SK-N-SH (cell line): Measurements from ENCODE around the gene H2AZ1.

Source experiments
- EP300 ChIP-seq, 2 experiments: IDR thresholded peaks; 2 replicates each; pipeline versions ENCODE4 v1.4.0 to v1.6.1; 2012; ENCODE audit warnings: borderline replicate concordance in 1 of 2, low read depth in 1 of 2, low read length in 1 of 2
- RFX5 ChIP-seq: IDR thresholded peaks from 2 replicates; pipeline ENCODE4 v1.6.1; 2012; ENCODE audit warnings: mild to moderate bottlenecking, improper control_type of control experiment, low read length
- YY1 ChIP-seq: IDR thresholded peaks from 2 replicates; pipeline ENCODE4 v1.4.0; 2012; ENCODE audit warnings: low read depth, mild to moderate bottlenecking
- TF ChIP-seq, protein P1 (sequence below): fragments of 200-600 bp; sonication (generic); IDR thresholded peaks from 2 replicates; pipeline ENCODE4 v1.6.1; 2017; ENCODE audit warnings: antibody characterized with exemption, mild to moderate bottlenecking, moderate library complexity
- TF ChIP-seq, protein P2 (sequence below): IDR thresholded peaks from 2 replicates; pipeline ENCODE4 v1.4.0; 2012; ENCODE audit warnings: low read depth
- TF ChIP-seq, protein P3 (sequence below): fragments of 150-350 bp; IDR thresholded peaks from 2 replicates; pipeline ENCODE4 v1.6.1; 2016; ENCODE audit warnings: mild to moderate bottlenecking, low read depth, low read length

DNA sequence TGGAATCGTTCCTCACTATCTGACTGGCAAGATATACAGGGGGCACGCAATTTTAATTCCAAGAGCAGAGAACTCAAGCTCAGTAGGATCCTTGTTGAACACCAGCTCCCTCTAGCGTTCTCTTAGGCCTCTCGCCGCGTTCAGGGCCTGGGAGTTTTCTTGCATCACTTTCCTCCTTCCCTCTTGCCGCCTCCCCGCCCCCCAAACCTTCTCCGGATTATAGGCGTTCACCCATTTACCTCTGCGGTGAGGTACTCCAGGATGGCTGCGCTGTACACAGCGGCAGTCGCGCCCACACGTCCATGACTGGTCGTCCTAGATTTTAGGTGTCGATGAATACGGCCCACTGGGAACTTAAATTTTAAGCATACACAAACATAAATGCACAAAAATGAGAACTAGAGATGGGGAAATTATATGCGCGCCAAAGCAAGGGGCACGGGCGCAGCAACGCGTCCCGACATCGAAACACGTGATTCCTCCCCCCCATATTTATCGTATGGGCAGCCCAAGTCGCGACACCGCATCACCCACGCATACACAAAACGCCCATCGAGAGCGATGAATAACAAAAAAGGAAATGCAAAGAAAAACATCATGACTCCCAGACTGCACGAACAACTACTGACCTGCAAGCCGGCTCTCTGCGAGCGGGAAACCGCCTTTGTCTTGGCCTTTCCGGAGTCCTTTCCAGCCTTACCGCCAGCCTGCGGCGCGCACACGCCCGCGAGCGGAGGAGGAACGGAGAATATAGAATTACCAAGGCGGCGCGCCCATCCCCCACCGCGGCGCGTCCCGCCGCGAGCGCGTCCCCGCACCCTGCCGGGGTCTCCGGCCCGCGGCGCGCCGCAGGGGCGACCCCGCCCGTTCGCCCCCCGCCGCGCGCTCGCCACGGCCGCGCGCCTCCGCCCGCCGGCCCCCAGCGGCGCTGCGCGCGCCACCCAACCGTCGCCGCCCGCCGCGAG, 759 bp downstream of the H2AZ1 start:
- TF ChIP-seq EP300 (IDR thresholded peaks at IDR 0.05; ENCODE audit: borderline replicate concordance in 1 of 2, low read depth in 1 of 2, low read length in 1 of 2) (no peak), RFX5 (0 out of 2 replicates have a peak, but pooled peaks have one; percentile 34), YY1 (no peak)
- TF ChIP-seq, protein P1, sequence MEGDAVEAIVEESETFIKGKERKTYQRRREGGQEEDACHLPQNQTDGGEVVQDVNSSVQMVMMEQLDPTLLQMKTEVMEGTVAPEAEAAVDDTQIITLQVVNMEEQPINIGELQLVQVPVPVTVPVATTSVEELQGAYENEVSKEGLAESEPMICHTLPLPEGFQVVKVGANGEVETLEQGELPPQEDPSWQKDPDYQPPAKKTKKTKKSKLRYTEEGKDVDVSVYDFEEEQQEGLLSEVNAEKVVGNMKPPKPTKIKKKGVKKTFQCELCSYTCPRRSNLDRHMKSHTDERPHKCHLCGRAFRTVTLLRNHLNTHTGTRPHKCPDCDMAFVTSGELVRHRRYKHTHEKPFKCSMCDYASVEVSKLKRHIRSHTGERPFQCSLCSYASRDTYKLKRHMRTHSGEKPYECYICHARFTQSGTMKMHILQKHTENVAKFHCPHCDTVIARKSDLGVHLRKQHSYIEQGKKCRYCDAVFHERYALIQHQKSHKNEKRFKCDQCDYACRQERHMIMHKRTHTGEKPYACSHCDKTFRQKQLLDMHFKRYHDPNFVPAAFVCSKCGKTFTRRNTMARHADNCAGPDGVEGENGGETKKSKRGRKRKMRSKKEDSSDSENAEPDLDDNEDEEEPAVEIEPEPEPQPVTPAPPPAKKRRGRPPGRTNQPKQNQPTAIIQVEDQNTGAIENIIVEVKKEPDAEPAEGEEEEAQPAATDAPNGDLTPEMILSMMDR, result peak; percentile 86
- TF ChIP-seq, protein P2, sequence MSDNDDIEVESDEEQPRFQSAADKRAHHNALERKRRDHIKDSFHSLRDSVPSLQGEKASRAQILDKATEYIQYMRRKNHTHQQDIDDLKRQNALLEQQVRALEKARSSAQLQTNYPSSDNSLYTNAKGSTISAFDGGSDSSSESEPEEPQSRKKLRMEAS, result peak; percentile 76
- TF ChIP-seq, protein P3, sequence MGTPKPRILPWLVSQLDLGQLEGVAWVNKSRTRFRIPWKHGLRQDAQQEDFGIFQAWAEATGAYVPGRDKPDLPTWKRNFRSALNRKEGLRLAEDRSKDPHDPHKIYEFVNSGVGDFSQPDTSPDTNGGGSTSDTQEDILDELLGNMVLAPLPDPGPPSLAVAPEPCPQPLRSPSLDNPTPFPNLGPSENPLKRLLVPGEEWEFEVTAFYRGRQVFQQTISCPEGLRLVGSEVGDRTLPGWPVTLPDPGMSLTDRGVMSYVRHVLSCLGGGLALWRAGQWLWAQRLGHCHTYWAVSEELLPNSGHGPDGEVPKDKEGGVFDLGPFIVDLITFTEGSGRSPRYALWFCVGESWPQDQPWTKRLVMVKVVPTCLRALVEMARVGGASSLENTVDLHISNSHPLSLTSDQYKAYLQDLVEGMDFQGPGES, result no peak
